GM12878 (cell line): Measurements from ENCODE around the gene TXLNG.

Experiments
- EGR1 ChIP-seq, 2 experiments: IDR thresholded peaks; 1 replicate in 1 of 2; 2 replicates in 1 of 2; pipeline ENCODE4 v1.6.1; 2011 to 2012; ENCODE audit warnings: low read depth in 2 of 2, low read length in 2 of 2, borderline replicate concordance in 1 of 2, mild to moderate bottlenecking in 1 of 2, moderate library complexity in 1 of 2
- JUNB ChIP-seq: IDR thresholded peaks from 2 replicates; pipeline ENCODE4 v1.6.1; 2016; ENCODE audit warnings: antibody characterized with exemption, mild to moderate bottlenecking
- MEF2B ChIP-seq: fragments of 450-650 bp; IDR thresholded peaks from 2 replicates; pipeline ENCODE4 v1.6.1; 2018; ENCODE audit warnings: mild to moderate bottlenecking, moderate library complexity; ENCODE audit not compliant: partially characterized antibody, poor library complexity, severe bottlenecking
- NR2C2 ChIP-seq: IDR thresholded peaks from 2 replicates; pipeline ENCODE4 v1.6.1; 2011; ENCODE audit warnings: borderline replicate concordance, low read depth; ENCODE audit not compliant: control insufficient read depth, insufficient read length
- POLR2A ChIP-seq: IDR thresholded peaks from 2 replicates; pipeline ENCODE4 v1.6.1; 2011; ENCODE audit warnings: low read depth, mild to moderate bottlenecking, low read length
- RAD51 ChIP-seq: fragments of 450-650 bp; IDR thresholded peaks from 2 replicates; pipeline ENCODE4 v1.6.1; 2016; ENCODE audit warnings: moderate library complexity, mild to moderate bottlenecking, inconsistent platforms
- RFX5 ChIP-seq: IDR thresholded peaks from 2 replicates; pipeline ENCODE4 v1.6.1; 2011; ENCODE audit warnings: low read depth, low read length, improper control_type of control experiment
- ZBED1 ChIP-seq: IDR thresholded peaks from 2 replicates; pipeline ENCODE4 v1.6.1; 2016; ENCODE audit warnings: borderline replicate concordance
- ZNF274 ChIP-seq: IDR thresholded peaks from one replicate; pipeline ENCODE4 v1.8.0; 2011; ENCODE audit not compliant: insufficient read length, insufficient read depth
- TF ChIP-seq, protein P1 (sequence below), 3 experiments: IDR thresholded peaks in 2 of 3; conservative IDR thresholded peaks in 1 of 3; 2 replicates each; pipeline ENCODE4 v1.5.1; 2011; ENCODE audit warnings: low read depth in 3 of 3, low read length in 3 of 3, mild to moderate bottlenecking in 3 of 3, control low read depth in 2 of 3, moderate library complexity in 2 of 3, inconsistent platforms in 1 of 3, mixed read lengths in 1 of 3; ENCODE audit not compliant: control insufficient read depth in 2 of 3, insufficient read depth in 1 of 3; ENCODE audit errors: extremely low read depth in 1 of 3
- TF ChIP-seq, protein P2 (sequence below): IDR thresholded peaks from 2 replicates; pipeline ENCODE4 v1.6.1; 2012; ENCODE audit warnings: mild to moderate bottlenecking, low read depth, low read length
- TF ChIP-seq, protein P3 (sequence below): IDR thresholded peaks from 2 replicates; pipeline ENCODE4 v1.6.1; 2012; ENCODE audit warnings: low read depth, low read length, improper control_type of control experiment

DNA sequence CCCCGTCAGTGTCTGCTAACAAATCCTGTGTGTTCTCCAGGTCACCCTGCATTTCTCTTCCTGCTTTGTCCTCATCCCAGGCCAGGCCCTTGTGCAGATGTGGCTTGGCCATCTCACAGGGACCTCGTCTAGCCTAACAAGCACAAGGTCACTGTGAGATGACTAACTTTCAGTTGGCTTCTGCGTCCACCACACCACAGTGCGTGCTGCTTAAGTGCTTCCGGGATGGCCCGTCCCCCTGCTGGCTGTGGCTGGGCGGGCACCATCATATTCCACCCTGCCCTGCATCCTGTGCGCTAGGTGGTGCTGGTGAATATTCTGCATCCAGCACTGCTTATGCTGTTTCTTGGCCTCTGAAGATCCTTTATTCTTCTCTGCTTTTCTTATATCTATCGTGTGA is 50.1 kb downstream of the TXLNG start:
- TF ChIP-seq RAD51, result no peak
- TF ChIP-seq NR2C2, result no peak
- TF ChIP-seq POLR2A, result peak; percentile 39; the same call in 1 of the 2 replicates
- TF ChIP-seq JUNB, result no peak
- no peak for TF ChIP-seq RFX5
- TF ChIP-seq MEF2B, result no peak
- no peak for TF ChIP-seq ZBED1
- TF ChIP-seq, protein P1, sequence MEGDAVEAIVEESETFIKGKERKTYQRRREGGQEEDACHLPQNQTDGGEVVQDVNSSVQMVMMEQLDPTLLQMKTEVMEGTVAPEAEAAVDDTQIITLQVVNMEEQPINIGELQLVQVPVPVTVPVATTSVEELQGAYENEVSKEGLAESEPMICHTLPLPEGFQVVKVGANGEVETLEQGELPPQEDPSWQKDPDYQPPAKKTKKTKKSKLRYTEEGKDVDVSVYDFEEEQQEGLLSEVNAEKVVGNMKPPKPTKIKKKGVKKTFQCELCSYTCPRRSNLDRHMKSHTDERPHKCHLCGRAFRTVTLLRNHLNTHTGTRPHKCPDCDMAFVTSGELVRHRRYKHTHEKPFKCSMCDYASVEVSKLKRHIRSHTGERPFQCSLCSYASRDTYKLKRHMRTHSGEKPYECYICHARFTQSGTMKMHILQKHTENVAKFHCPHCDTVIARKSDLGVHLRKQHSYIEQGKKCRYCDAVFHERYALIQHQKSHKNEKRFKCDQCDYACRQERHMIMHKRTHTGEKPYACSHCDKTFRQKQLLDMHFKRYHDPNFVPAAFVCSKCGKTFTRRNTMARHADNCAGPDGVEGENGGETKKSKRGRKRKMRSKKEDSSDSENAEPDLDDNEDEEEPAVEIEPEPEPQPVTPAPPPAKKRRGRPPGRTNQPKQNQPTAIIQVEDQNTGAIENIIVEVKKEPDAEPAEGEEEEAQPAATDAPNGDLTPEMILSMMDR (IDR thresholded peaks at IDR 0.05 in 2 of 3, conservative IDR thresholded peaks at IDR 0.05 in 1 of 3; ENCODE audit: control insufficient read depth in 2 of 3, extremely low read depth in 1 of 3, insufficient read depth in 1 of 3, low read depth in 3 of 3, low read length in 3 of 3), result peak in 1 of 3 experiments; percentile 24; a peak in 2 of 6 replicates
- TF ChIP-seq ZNF274, result no peak
- TF ChIP-seq, protein P2, sequence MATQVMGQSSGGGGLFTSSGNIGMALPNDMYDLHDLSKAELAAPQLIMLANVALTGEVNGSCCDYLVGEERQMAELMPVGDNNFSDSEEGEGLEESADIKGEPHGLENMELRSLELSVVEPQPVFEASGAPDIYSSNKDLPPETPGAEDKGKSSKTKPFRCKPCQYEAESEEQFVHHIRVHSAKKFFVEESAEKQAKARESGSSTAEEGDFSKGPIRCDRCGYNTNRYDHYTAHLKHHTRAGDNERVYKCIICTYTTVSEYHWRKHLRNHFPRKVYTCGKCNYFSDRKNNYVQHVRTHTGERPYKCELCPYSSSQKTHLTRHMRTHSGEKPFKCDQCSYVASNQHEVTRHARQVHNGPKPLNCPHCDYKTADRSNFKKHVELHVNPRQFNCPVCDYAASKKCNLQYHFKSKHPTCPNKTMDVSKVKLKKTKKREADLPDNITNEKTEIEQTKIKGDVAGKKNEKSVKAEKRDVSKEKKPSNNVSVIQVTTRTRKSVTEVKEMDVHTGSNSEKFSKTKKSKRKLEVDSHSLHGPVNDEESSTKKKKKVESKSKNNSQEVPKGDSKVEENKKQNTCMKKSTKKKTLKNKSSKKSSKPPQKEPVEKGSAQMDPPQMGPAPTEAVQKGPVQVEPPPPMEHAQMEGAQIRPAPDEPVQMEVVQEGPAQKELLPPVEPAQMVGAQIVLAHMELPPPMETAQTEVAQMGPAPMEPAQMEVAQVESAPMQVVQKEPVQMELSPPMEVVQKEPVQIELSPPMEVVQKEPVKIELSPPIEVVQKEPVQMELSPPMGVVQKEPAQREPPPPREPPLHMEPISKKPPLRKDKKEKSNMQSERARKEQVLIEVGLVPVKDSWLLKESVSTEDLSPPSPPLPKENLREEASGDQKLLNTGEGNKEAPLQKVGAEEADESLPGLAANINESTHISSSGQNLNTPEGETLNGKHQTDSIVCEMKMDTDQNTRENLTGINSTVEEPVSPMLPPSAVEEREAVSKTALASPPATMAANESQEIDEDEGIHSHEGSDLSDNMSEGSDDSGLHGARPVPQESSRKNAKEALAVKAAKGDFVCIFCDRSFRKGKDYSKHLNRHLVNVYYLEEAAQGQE, result no peak
- TF ChIP-seq EGR1 (IDR thresholded peaks at IDR 0.05; ENCODE audit: borderline replicate concordance in 1 of 2, low read depth in 2 of 2, low read length in 2 of 2), result no peak
- TF ChIP-seq, protein P3, sequence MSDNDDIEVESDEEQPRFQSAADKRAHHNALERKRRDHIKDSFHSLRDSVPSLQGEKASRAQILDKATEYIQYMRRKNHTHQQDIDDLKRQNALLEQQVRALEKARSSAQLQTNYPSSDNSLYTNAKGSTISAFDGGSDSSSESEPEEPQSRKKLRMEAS, result no peak
